Vagina (tissue), 2 donors: ENCODE data around the gene TEDC1. TPM values are rescaled to one million over a fixed set of nuclear protein-coding genes. Genes with fewer than 3 reads are reported as not detected.

ENCODE experiments used
- DNase-seq, 2 donors: peaks; one replicate each; pipeline ENCODE4 v3.0.0-alpha.2; 2017; ENCODE audit errors: extremely low spot score in 2 of 2
- H3K27ac ChIP-seq: fragments of 200-600 bp; sonication (generic); one replicate; pipeline ENCODE4 v1.5.1; 2019
- H3K27me3 ChIP-seq: fragments of 200-600 bp; sonication (generic); one replicate; pipeline ENCODE4 v1.5.1; 2019
- H3K36me3 ChIP-seq, 2 donors: fragments of 200-600 bp; sonication (generic); one replicate each; pipeline ENCODE4 v1.5.1; 2017 to 2019
- H3K4me1 ChIP-seq: fragments of 200-600 bp; sonication (generic); one replicate; pipeline ENCODE4 v1.5.1; 2019
- H3K4me3 ChIP-seq, 2 donors: fragments of 200-600 bp; sonication (generic); 1 replicate in 1 of 2; 2 replicates in 1 of 2; pipeline ENCODE4 v1.5.1; 2016 to 2019
- H3K9me3 ChIP-seq: fragments of 200-600 bp; sonication (generic); one replicate; pipeline ENCODE4 v1.5.1; 2019
- POLR2A ChIP-seq, 2 donors: fragments of 450-650 bp; IDR thresholded peaks; one replicate each; pipeline ENCODE4 v1.6.1; 2017; ENCODE audit warnings: antibody characterized with exemption in 2 of 2, mild to moderate bottlenecking in 2 of 2, moderate library complexity in 2 of 2
- POLR2AphosphoS5 ChIP-seq, 2 donors: sonication (generic); formaldehyde crosslinking; IDR thresholded peaks; one replicate each; pipeline ENCODE4 v1.9.0; 2017; ENCODE audit warnings: antibody characterized with exemption in 2 of 2, mild to moderate bottlenecking in 2 of 2, low read depth in 1 of 2; ENCODE audit not compliant: insufficient read depth in 1 of 2
- intact Hi-C: fragments of 100-400 bp; cut with DNase I; formaldehyde crosslinking; loops from one replicate; pipeline ENCODE4 v1.15.1; 2023
- total RNA-seq: library from RNA; depleted of rRNA; stranded (reverse); fragments of >200 nt; gene quantifications from one replicate; pipeline ENCODE4 v1.2.3, GENCODE V29; 2016
- TF ChIP-seq, protein P1 (sequence below), 3 experiments: fragments of 450-650 bp in 2 of 3; fragments of 200-600 bp in 1 of 3; sonication (generic) in 1 of 3; IDR thresholded peaks; one replicate each; pipeline ENCODE4 v1.5.1; 2017 to 2019; ENCODE audit warnings: antibody characterized with exemption in 3 of 3, mild to moderate bottlenecking in 2 of 3, moderate library complexity in 2 of 3

Gene TEDC1
- total RNA-seq, 1 donor from 2014 or later, result 5.9 TPM

GRCh38 chr14:105503935-105504692 is 13.1 kb downstream of the TEDC1 start:
- H3K27me3 ChIP-seq, result no peaks in the 10 kb centered on the region
- DNase-seq, result no peak
- H3K9me3 ChIP-seq, result no peaks in the 10 kb centered on the region
- no peaks in the 10 kb centered on the region for H3K4me1 ChIP-seq
- no peak for TF ChIP-seq POLR2A (IDR thresholded peaks at IDR 0.05)
- TF ChIP-seq, protein P1, sequence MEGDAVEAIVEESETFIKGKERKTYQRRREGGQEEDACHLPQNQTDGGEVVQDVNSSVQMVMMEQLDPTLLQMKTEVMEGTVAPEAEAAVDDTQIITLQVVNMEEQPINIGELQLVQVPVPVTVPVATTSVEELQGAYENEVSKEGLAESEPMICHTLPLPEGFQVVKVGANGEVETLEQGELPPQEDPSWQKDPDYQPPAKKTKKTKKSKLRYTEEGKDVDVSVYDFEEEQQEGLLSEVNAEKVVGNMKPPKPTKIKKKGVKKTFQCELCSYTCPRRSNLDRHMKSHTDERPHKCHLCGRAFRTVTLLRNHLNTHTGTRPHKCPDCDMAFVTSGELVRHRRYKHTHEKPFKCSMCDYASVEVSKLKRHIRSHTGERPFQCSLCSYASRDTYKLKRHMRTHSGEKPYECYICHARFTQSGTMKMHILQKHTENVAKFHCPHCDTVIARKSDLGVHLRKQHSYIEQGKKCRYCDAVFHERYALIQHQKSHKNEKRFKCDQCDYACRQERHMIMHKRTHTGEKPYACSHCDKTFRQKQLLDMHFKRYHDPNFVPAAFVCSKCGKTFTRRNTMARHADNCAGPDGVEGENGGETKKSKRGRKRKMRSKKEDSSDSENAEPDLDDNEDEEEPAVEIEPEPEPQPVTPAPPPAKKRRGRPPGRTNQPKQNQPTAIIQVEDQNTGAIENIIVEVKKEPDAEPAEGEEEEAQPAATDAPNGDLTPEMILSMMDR (IDR thresholded peaks at IDR 0.05), result no peak
- no peak for TF ChIP-seq POLR2AphosphoS5 (IDR thresholded peaks at IDR 0.05; ENCODE audit: insufficient read depth in 1 of 2, low read depth in 1 of 2)
- H3K36me3 ChIP-seq, result no peaks in the 10 kb centered on the region
- intact Hi-C loops, result no loop called here
- H3K4me3 ChIP-seq, result no peak overlapping the region
- no peak overlapping the region for H3K27ac ChIP-seq

DNA sequence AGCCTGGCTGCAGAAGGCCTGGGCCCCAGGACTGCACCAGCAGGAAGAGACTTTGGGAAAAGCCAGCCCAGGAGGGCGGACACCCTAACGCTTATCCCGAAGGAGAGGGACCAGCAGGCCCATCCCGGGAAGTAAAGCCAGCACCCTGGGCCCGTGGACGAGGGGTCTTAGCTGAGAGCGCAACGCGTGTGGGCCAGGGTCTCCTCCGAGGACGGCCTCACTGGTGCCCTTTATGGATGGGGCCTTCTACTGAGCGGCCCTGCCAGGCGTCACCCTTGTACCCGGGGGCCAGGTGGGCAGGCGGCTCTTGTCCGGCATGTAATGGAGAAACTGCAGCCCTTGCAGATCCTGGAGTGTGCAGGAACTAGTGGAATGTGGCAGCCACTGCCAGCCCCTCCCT is 14.1 kb downstream of the TEDC1 start:
- no peak for DNase-seq

GRCh38 chr14:105507247-105507646 is 16.2 kb downstream of the TEDC1 start:
- no peak for DNase-seq

More for the DNA sequence above, 14.1 kb downstream of the TEDC1 start:
- no peaks in the 10 kb centered on the region for H3K9me3 ChIP-seq
- no peaks in the 10 kb centered on the region for H3K27me3 ChIP-seq
- H3K36me3 ChIP-seq, result no peaks in the 10 kb centered on the region
- H3K4me1 ChIP-seq, result no peaks in the 10 kb centered on the region
- TF ChIP-seq POLR2AphosphoS5 (IDR thresholded peaks at IDR 0.05; ENCODE audit: insufficient read depth in 1 of 2, low read depth in 1 of 2) (no peak), POLR2A (IDR thresholded peaks at IDR 0.05) (no peak)
- TF ChIP-seq, protein P1 (IDR thresholded peaks at IDR 0.05), result no peak
- no peak overlapping the region for H3K27ac ChIP-seq
- H3K4me3 ChIP-seq, result no peak overlapping the region
- intact Hi-C loops, result no loop called here

DNA sequence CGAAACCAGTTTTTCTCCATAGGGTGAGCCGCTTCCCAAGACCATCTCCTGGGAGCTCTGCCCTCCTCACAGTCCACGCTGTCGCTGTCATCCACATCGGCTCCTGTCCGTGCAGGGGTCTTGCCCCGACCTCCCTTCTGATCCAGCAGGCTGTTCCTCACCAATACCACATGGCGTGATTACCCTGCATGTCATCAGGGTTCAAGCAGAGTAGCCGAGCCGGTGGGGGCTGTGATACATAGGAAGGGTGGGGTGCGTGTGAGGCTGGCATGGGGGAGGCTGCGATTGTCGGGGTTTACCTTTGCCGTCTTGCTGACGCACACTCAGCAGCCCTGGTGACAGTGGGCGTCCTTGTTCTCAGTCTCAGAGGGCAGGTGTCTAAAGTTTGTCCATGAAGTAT is 17.0 kb downstream of the TEDC1 start:
- Histone ChIP-seq H3K27me3 (no peaks in the 10 kb centered on the region), H3K4me3 (no peak overlapping the region), H3K9me3 (no peaks in the 10 kb centered on the region), H3K4me1 (no peaks in the 10 kb centered on the region), H3K27ac (no peak overlapping the region), H3K36me3 (no peaks in the 10 kb centered on the region)
- TF ChIP-seq, protein P1 (IDR thresholded peaks at IDR 0.05), result no peak
- no peak for TF ChIP-seq POLR2A (IDR thresholded peaks at IDR 0.05)
- intact Hi-C loops, result no loop called here
- no peak for DNase-seq

More at GRCh38 chr14:105507247-105507646, 16.2 kb downstream of the TEDC1 start:
- no peaks in the 10 kb centered on the region for H3K36me3 ChIP-seq
- no peaks in the 10 kb centered on the region for H3K4me1 ChIP-seq
- no peak overlapping the region for H3K27ac ChIP-seq
- H3K27me3 ChIP-seq, result no peaks in the 10 kb centered on the region
- intact Hi-C loops, result no loop called here
- no peak for TF ChIP-seq POLR2AphosphoS5 (IDR thresholded peaks at IDR 0.05; ENCODE audit: insufficient read depth in 1 of 2, low read depth in 1 of 2)
- no peak for TF ChIP-seq POLR2A (IDR thresholded peaks at IDR 0.05)
- TF ChIP-seq, protein P1 (IDR thresholded peaks at IDR 0.05), result no peak
- no peak overlapping the region for H3K4me3 ChIP-seq
- H3K9me3 ChIP-seq, result no peaks in the 10 kb centered on the region

DNA sequence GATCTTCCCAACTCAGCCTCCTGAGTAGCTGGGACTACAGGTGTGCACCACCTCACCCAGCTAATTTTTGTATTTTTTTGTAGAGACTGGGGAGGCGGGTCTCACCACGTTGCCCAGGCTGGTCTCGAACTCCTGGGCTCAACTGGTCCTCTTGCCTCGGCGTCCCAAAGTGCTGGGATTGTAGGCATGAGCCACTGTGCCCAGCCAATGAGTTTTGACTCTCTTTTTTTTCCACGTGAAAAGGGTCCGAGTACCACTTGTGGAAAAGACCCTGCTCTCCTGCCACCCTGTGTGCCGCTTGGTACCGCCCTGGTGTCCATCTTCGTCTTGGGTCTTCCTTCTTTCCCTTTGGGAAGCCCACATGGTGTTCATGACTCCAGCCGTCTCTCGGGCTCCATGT is 17.6 kb downstream of the TEDC1 start:
- intact Hi-C loops, result no loop called here
- no peak for DNase-seq
- H3K27me3 ChIP-seq, result no peaks in the 10 kb centered on the region

More for the DNA sequence above, 17.6 kb downstream of the TEDC1 start:
- TF ChIP-seq POLR2AphosphoS5 (IDR thresholded peaks at IDR 0.05; ENCODE audit: insufficient read depth in 1 of 2, low read depth in 1 of 2), result no peak
- TF ChIP-seq, protein P1 (IDR thresholded peaks at IDR 0.05), result no peak
- no peak for TF ChIP-seq POLR2A (IDR thresholded peaks at IDR 0.05)
- H3K4me1 ChIP-seq, result no peaks in the 10 kb centered on the region
- H3K27ac ChIP-seq, result no peak overlapping the region
- H3K9me3 ChIP-seq, result no peaks in the 10 kb centered on the region
- no peak overlapping the region for H3K4me3 ChIP-seq
- no peaks in the 10 kb centered on the region for H3K36me3 ChIP-seq
